ENCODE measurements around the gene HSPA4.

- no peak for TF ChIP-seq CTCF (conservative IDR thresholded peaks at IDR 0.05 in 1 of 2, IDR thresholded peaks at IDR 0.05 in 1 of 2; ENCODE audit: extremely low read depth in 1 of 2, insufficient read depth in 1 of 2, low read depth in 1 of 2, low read length in 2 of 2)
- no peak for TF ChIP-seq EZH2 (IDR thresholded peaks at IDR 0.05; ENCODE audit: borderline replicate concordance, low read length)
These were observed 13.7 kb downstream of the HSPA4 start for GRCh38 chr5:133065471-133065870.
